Endothelial cell (in vitro differentiated cells): ENCODE data around the gene TANGO6. TPM values are rescaled to one million over a fixed set of nuclear protein-coding genes. Genes with fewer than 3 reads are reported as not detected.
"Not testable (repeated sequence)": the region's sequence is repeated elsewhere in the genome, so short reads cannot be mapped to it uniquely, and the experiment has no call there.

Source experiments
- DNase-seq: peaks from one replicate; pipeline ENCODE4 v3.0.0; 2021; ENCODE audit warnings: low spot score
- H3K27ac Mint-ChIP-seq: one replicate; pipeline ENCODE4 v1.8.0; 2021; ENCODE audit warnings: mixed read lengths, inconsistent platforms; ENCODE audit not compliant: unreplicated experiment
- H3K27me3 Mint-ChIP-seq: one replicate; pipeline ENCODE4 v1.8.0; 2021; ENCODE audit warnings: mild to moderate bottlenecking, moderate library complexity, mixed read lengths, inconsistent platforms; ENCODE audit not compliant: unreplicated experiment
- H3K36me3 Mint-ChIP-seq: one replicate; pipeline ENCODE4 v1.8.0; 2021; ENCODE audit warnings: mild to moderate bottlenecking, low read depth, mixed read lengths, inconsistent platforms; ENCODE audit not compliant: unreplicated experiment
- H3K4me1 Mint-ChIP-seq: one replicate; pipeline ENCODE4 v1.8.0; 2021; ENCODE audit warnings: mild to moderate bottlenecking, mixed read lengths, inconsistent platforms; ENCODE audit not compliant: unreplicated experiment
- H3K4me3 Mint-ChIP-seq: one replicate; pipeline ENCODE4 v1.8.0; 2021; ENCODE audit warnings: mild to moderate bottlenecking, mixed read lengths, inconsistent platforms; ENCODE audit not compliant: unreplicated experiment
- H3K9me3 Mint-ChIP-seq: one replicate; pipeline ENCODE4 v1.8.0; 2021; ENCODE audit warnings: mixed read lengths, inconsistent platforms; ENCODE audit not compliant: unreplicated experiment
- total RNA-seq: library from RNA; stranded (reverse); fragmentation: NEBNext Ultra II Directional; extraction: Animal tissue kit (Norgen Biotek cat#: 25700); gene quantifications from one replicate; pipeline ENCODE4 v1.2.1, GENCODE V29; 2021; ENCODE audit not compliant: unreplicated experiment
- TF ChIP-seq, protein P1 (sequence below): fragments of 200-600 bp; sonication (generic); IDR thresholded peaks from one replicate; pipeline ENCODE4 v1.5.0; 2021; ENCODE audit warnings: antibody characterized with exemption; ENCODE audit not compliant: unreplicated experiment

The TANGO6 gene
- total RNA-seq, 1 donor from 2014 or later: 10.4 TPM

DNA sequence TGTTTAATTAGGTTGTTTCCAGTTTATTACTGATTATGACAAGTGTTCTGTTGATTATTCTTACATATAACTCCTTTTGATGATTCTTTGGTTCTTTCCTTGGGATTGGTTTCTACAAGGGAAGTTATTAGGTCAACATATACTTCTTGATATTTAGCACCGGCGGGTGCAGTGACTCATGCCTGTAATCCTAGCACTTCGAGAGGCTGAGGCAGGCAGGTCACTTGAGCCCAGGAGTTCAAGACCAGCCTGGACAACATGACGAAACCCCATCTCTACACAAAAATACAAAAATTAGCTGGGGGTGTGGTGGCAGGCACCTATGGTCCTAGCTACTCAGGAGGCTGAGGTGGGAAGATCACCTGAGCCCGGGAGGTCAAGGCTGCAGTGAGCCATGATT, 141.9 kb downstream of the TANGO6 start:
- Mint-ChIP-seq H3K9me3 (no peaks in the 10 kb centered on the region), H3K4me1 (no peaks in the 10 kb centered on the region), H3K36me3 (no peaks in the 10 kb centered on the region), H3K27ac (no peak overlapping the region), H3K4me3 (no peak overlapping the region), H3K27me3 (no peaks in the 10 kb centered on the region)
- TF ChIP-seq, protein P1, sequence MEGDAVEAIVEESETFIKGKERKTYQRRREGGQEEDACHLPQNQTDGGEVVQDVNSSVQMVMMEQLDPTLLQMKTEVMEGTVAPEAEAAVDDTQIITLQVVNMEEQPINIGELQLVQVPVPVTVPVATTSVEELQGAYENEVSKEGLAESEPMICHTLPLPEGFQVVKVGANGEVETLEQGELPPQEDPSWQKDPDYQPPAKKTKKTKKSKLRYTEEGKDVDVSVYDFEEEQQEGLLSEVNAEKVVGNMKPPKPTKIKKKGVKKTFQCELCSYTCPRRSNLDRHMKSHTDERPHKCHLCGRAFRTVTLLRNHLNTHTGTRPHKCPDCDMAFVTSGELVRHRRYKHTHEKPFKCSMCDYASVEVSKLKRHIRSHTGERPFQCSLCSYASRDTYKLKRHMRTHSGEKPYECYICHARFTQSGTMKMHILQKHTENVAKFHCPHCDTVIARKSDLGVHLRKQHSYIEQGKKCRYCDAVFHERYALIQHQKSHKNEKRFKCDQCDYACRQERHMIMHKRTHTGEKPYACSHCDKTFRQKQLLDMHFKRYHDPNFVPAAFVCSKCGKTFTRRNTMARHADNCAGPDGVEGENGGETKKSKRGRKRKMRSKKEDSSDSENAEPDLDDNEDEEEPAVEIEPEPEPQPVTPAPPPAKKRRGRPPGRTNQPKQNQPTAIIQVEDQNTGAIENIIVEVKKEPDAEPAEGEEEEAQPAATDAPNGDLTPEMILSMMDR: no peak
- DNase-seq: no peak

DNA sequence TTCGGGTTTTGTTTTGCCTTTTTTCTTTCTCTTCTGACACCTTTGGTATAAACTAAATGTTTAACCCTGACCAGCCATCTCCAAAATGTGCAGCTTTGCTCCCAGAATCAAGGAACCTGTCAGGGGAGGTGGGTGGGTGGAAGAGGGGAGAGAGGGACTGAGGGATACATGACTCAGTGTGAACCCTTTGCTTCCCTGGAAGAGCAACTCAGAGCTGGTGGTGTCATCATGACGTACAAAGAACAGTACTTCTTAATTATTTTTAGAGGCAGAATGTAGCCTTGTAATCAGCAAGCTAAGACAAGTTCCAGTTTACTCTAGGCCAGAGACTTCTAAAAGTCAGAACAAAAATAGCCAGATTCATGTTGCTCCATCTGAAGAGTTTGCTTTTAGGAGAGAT, 142.5 kb downstream of the TANGO6 start:
- H3K27ac Mint-ChIP-seq: no peak overlapping the region
- TF ChIP-seq, protein P1: no peak

DNA sequence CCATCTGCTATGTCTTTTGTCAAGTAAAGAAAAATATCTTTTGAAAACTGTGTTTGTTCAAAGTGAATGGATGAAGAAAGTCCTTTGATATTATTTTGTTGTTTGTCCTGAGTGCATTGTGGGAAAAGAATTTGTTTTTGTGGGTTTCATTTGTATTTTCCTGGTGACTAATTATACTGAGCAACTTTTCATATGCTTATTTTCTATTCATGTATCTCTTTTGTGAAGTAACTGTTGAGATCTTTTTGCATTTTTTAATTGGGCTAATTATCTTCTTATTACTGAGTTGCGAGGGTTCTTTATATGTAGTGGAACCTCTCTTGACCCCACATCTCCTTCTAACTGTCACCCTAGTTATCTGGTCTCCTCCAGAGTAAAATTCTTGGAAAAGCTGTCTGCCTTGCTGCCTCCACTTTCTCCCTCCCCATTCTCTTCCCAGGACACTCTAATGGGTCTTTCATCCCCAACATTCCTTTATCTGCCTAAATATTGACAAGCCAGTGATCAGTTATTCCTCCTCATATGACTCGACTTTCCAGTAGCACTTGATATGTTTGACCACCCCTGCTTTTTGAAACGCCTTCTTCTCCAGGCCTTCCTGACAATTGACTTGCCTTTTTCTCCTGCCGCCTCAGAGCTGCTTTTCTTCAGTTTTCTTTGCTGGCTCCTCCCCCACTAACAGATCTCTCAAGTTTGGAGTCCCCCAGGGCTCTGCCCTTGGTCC, 144.6 kb downstream of the TANGO6 start:
- Mint-ChIP-seq H3K36me3 (no peaks in the 10 kb centered on the region), H3K9me3 (no peaks in the 10 kb centered on the region), H3K27ac (no peak overlapping the region), H3K4me1 (no peaks in the 10 kb centered on the region), H3K4me3 (no peak overlapping the region), H3K27me3 (no peaks in the 10 kb centered on the region)
- TF ChIP-seq, protein P1: no peak
- no peak for DNase-seq

More for the DNA sequence above, 142.5 kb downstream of the TANGO6 start:
- H3K4me3 Mint-ChIP-seq: no peak overlapping the region
- H3K9me3 Mint-ChIP-seq: no peaks in the 10 kb centered on the region
- DNase-seq: no peak
- H3K4me1 Mint-ChIP-seq: no peaks in the 10 kb centered on the region
- H3K27me3 Mint-ChIP-seq: no peaks in the 10 kb centered on the region
- H3K36me3 Mint-ChIP-seq: no peaks in the 10 kb centered on the region

DNA sequence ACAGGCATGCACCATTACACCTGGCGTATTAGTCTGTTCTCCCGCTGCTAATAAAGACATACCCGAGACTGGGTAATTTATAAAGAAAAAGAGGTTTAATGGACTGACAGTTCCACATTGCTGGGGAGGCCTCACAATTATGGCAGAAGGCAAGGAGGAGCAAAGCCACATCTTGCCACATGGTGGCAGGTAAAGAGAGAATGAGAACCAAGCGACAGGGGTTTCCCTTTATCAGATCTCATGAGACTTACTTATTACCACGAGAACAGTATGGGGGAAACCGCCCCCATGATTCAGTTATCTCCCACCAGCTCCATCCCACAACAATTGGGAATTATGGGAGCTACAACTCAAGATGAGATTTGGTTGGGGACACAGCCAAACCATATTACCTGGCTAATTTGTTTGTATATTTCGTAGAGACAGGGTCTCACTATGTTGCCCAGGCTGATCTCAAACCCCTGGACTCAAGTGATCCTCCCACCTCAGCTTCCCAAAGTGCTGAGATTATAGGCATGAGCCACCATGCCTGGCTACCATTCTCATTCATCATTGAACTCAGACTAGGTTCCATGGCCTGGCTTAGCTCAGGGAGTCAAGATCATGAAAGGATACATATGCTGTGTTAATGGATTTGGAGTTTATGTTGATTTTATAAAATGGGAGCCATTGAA, 147.0 kb downstream of the TANGO6 start:
- not testable (repeated sequence) for DNase-seq, H3K36me3 Mint-ChIP-seq, H3K4me1 Mint-ChIP-seq, H3K27ac Mint-ChIP-seq, H3K9me3 Mint-ChIP-seq, H3K4me3 Mint-ChIP-seq, H3K27me3 Mint-ChIP-seq
- TF ChIP-seq, protein P1: peak; percentile 35

DNA sequence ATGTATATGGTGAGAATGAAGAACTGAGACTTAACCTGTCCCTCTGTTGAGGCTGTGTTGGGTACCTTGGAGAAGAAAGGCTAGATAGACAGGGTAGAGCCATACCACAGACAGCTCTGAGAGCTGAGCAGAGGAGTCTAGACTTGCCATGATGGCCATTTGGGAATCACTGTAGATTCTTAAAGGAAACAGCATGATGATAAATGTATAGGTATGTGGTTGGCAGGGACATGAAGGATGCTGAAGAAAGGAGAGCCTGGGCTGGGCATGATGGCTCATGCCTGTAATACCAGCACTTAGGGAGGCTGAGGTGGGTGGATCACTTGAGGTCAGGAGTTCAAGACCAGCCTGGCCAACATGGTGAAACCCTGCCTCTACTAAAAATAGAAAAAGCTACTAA, 147.7 kb downstream of the TANGO6 start:
- H3K27ac Mint-ChIP-seq: no peak overlapping the region
- H3K4me3 Mint-ChIP-seq: no peak overlapping the region
- no peaks in the 10 kb centered on the region for H3K9me3 Mint-ChIP-seq
- no peaks in the 10 kb centered on the region for H3K4me1 Mint-ChIP-seq
- DNase-seq: no peak
- H3K36me3 Mint-ChIP-seq: no peaks in the 10 kb centered on the region
- TF ChIP-seq, protein P1: no peak
- H3K27me3 Mint-ChIP-seq: no peaks in the 10 kb centered on the region
